CD4-positive, alpha-beta T cell treated with Interleukin-17A for 4 hours (primary cell): ENCODE data around the gene MAN1A1.
"Not testable (repeated sequence)": the region's sequence is repeated elsewhere in the genome, so short reads cannot be mapped to it uniquely, and the experiment has no call there.

ENCODE experiments used
- DNase-seq: peaks from one replicate; pipeline ENCODE4 v3.0.0-alpha.2; 2020; ENCODE audit warnings: mixed read lengths

MAN1A1 gene

DNA sequence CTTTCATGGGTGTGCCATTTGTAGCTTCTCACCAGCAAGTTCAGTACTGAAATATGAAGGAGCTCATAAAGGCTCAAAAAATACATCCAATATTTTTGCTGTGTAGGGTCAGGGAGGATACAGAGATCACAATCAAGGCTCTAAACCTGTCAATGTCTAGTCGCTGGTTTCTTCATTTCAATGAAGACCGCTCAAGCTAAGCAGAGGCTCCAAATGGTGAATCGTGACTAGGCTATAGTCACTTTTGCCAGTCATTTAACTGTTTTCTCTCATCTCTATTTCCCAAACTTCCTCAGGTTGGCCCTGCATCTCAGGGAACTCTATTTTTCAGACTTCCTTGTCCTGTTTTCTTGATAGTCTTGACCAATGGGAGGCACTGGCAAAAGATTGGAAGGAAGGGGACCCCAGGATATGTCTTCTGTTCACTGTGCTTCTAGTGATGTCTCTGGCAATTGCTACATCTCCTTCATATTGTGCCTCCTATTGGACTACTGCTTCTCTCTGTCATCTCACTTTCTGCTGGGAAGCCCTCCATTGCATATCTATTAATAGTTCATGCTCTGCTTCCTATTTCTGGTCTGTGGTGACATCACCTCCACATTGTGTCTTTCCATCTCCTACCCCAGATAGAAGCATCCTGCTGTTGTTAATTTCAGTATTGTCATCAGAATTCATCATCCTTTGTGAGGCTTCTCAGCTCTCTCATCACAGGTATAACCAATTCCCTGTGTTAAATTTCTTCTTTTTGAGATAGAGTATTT lies 183.4 kb downstream of the MAN1A1 start:
- no peak for DNase-seq

DNA sequence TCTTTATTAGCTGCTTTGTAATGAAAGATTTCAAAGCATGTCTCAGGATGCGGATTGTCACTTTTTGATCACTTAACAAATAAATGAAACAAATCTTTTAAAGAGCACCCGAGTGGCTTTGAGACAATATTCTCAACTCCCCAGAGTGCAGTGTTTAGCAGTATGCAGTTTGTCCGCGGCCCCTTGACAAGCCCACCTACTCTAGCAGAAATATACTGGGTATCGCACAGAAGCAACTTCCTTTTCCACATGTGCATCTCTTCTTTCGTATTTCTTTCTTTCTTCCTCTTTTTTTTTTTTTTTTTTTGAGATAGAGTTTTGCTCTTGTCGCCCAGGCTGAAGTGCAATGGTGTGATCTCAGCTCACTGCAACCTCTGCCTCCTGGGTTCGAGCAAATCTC lies 186.6 kb downstream of the MAN1A1 start:
- no peak for DNase-seq

DNA sequence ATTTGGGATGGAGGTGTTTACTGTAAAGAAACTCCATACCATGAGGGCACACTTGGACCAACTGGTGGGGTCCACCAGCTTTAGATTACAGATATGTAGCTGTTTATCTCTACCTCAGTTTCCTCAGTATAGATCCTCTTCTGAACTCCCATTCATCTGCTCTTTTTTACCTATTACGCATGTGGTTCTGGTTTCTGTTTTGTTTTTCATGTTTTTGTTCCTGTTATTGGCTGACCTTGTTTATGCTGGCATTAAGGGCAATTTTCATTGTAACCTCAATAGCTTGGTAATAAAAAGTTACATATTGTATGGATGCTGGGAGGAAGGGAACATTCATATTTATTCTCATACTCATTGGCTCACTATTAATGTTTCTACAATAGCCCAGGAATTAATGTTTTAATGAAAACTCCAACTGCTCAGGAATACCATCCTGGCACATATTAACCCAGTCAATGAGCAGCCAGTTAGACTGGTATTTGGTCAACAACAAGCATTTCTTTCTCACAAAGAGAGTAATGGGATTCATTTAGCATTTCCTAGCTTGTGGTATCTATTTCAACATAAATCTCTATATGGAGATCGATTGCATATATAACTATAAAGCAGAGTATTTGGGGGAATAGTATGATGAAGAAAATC lies 187.3 kb downstream of the MAN1A1 start:
- DNase-seq = no peak

DNA sequence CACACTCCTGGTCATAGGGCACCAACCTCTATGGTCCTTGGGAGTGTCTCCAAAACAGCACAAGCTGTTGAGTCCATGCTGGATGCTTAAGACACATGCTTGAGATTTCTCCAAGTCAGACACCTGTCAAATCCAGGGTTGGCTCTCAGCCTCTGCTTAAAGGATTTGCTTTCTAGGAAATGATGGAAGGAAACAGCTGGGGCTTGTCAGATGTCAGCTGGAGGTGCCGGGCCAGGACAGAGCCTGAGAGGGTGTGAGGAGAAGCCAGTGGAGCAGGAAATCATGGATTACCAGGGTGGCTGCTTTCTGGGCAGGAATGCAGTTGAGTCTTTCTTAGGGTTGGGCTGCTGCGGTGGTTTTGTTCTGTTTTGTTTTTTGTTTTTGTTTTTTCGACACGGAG lies 188.1 kb downstream of the MAN1A1 start:
- no peak for DNase-seq

DNA sequence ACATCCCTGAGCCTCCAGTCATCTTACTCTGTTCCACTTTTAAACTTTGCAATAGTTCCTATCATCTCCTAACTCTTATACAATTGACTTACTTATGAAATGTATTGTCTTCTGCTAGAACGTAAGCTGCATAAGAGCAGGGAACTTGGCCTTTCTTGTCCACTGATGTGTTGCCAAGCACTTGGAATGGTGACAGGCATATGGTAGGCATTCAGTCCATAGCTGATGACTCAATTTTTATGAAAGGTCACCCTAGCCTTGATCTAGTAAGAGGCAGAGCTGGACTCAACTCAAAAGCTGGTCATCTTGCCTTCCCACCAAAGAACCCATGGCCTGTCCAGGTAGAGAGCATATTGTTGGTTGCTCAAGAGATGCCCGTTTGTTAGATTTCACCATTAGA lies 188.7 kb downstream of the MAN1A1 start:
- DNase-seq = no peak

DNA sequence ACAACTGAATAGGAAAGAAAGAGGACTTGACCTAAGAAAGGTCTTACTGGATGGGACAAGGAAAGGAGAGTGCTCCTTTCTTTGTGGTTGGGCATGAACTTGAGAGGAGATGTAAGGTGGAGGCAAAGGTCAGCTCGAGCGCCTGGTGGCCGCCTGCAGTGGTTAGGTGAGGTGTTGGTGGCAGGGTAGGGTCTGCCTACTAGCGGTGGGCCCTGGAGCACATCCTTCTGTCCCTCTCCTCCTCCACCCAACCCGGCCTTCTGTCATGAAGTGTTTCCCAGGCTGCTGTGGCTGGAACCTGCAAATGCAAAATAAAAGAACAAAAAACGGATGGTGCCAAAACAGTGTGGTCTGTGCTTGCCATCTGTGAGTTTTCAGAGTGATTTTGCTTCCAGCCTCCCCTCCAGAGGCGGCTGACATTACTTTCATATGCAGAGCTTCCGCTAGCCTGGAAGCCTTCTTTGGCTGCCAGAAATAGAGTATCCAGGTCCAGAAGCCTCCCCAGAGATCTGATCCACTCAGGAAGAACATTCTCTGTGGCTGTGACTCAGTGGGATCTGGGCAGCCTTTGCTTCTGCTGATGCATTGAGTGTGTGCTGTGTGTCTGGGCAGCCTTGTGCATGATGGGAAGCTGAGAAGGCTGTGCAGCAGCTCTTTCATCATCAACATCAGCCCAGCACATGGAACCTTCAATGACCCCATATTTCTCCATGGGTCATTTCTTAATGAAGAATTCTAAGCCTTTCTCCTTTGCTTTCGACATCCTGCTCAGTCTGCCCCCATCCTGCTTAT lies 191.3 kb downstream of the MAN1A1 start:
- no peak for DNase-seq

DNA sequence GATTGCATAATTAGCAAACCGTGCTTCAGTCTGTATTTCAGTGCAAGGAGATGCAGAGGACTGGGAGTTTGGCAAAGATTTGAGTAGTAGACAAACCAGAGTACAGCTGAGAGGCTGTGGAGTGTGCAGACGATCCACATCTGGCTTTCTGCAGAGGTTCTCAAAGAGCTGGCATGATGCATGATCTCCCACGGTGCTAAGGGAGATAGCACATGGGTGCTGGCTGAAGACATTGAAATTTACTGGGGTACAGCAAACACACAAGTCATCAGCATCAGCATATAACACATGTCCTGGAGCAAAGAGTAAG lies 192.1 kb downstream of the MAN1A1 start:
- DNase-seq = no peak

DNA sequence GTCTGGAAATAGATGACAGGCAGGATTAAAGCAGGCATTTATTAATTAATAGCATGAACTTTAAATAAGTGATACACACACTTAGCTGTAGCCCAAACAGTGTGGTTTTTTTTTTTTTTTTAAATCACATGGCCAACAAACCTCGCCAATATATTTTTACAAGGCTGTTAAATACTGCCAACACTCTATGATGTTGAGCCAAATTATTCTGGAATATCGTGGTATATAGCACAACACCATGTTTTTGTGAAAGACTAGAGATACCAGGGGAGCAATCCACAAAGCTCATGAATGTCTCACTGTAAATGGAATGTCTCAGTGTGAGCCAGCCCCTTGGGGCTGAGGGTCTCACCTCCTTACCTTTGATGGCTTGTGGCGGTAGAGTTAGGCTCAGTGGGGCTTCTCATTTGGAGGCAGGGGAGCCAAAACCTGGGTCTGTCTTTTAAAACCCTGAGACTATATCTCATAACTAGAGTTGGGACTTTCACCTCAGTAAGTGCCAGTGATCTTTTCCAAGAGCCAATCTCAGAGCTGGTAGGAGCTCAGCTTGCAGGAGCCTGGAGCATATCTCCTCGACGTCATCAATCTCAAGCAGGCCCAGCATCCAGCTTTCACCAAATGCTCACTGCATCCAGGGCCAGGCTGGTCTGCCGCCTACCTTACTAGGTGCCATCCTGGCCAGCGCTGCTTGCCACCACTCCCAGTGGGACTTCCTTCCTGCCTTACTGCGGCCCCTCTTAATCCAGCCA lies 192.6 kb downstream of the MAN1A1 start:
- no peak for DNase-seq

DNA sequence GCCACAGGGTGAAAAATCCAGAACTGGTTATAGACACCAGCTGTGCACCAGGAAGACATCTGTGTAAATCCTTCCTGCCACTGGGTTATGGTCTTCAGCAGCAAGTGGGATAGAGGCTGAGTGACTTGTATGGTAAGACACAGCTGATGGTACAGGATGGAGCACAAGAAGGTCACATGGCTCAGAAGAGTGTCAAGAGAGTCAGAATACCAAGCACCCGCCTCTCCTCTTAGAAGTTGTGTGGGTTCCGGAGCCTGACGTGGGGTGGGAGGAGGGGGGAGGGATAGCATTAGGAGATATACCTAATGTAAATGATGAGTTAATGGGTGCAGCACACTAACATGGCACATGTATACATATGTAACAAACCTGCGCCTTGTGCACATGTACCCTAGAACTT lies 193.5 kb downstream of the MAN1A1 start:
- DNase-seq = not testable (repeated sequence)

DNA sequence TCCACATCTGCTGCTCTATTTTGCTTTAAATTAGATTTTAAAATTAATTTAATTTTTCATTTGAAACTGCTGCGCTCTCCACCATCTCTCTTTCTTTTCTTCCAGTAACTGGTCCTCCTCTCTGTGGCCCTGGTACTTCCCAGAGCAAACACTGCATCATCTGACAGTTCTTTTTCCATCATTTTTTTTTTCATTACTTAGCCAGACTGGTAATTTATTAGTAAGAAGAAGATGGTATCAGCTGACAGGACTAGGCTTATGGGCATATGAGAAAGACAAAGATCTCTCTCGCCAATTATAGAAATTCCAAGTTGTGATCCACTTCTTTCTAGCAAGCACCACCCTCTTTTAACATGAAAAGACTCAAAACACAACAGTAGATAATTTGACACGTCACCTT lies 197.4 kb downstream of the MAN1A1 start:
- no peak for DNase-seq

DNA sequence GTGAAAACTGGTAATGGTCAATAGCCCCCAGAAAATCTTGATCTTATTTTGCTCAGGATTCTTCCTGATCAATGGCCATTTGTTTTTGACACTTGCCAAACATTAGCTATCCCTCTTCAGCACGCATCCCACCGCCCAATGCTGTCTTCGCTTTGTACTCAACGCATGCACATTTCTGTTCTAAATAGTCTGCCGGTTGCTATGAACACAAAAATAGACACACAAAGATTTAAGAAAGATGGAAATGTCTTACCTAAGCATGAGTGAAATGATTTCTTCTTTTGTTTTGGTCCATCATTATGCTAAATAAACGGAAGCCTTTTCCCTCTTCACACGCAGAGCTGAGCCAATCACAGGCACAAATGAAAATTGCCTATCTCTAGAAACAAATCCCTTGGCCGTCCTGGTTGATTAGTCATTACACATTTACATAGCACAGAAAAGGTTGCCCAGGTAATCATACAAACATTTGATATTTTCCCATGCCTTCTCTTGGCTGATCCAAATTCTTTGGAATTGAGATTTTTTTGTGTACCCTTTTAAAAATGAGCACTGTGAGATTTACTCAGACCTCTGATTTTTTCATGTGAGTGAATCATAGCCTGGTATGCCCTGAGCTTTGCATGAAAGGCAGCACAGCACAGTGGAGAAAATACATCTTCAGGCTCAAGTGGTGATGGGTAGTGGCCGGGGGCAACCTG lies 200.6 kb downstream of the MAN1A1 start:
- no peak for DNase-seq

DNA sequence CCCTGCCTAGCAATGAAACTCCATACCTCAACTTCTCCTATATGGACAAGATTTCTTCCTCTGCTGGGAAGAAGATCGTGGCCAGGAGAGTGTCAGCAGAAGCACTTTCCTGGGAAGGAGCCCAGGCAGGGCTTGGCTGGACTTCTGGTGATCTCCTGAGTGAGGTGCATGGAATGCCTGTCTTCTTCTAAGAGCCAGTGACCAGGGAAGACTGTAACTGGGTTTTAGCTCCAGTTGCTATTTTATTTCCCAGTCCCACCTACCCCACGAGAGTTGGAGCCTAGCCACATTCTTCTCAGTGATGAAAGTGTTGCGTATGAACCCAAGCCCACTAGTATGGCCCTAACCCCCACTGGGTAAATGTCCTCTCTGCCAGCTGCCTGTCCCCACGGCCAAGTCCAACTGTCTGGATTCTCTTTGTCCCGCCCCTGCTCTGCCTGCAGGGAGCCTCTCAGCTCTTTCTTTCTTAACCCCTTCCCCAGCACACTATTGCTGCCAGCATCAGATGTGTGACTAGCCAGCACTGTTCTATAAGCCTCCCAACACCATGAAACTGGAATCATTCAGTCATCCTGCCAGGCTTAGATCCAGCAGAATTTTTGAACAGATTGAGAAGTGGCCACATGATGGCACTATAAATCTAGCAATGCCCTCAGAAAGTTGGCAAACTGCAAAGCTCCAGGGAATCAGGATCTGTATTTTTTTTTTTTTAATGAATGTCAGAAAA lies 201.3 kb downstream of the MAN1A1 start:
- no peak for DNase-seq

DNA sequence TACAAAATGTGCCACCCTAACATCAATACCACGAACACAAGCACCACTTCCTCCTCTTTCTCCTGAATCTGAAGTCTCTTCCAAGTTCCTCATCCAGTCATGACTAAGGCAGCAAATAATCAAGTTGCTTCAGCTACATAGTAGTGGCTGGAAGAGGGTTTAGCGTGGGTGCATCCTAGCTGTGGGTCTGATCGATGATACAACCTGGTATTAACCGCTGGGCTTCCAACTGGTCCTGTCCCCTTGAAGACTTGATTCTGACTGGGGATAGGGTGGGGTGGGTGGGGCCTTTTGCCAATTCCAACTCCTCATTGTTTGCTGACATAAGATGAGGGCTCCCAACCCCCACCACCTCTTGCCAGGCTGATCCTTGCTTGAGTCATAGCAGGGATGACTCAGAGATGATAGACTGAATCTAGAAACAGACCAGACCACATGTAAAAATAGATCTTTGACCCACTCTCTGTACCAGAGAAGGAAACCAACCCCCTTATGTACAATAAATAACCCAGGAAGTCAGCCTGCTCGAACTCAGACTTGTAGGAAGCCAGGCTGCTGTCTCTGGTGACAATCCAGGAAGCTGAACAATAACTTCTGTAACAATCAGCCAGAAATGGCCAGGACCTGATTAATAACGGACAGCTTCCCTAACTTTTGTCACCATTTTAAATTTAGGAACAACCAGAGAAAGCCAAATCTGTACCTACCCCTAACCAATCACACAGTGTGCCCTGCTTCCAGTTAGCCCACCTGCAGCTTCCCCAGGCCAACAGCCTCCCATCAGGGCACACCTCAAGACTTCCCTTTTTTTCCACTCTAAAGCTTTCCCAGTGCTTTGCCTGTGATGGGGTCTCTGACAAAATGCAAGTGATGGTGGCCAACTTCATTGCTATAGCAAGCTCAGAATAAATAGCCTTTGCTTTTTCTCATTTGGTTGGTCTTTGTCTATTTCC lies 202.2 kb downstream of the MAN1A1 start:
- peak; percentile 21 for DNase-seq

DNA sequence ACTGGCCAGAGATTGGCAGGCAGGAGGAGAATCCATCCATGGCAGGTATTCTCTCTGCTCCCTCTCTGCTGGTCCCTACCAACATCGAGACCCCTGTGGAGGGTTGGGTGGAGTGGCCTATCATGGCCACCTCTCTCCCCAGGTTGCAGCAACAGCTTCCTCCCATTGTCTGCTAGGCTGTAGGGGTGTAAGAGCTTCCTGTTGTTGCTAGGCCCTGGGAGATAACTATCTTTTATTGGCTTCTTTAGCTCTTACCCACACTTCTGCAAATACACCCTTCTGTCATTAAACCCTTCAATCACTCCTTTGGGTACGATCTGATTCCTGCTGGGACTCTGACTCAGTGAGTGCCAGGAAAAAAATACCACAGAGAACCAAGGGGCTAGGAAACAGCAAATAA lies 204.4 kb downstream of the MAN1A1 start:
- DNase-seq = no peak

DNA sequence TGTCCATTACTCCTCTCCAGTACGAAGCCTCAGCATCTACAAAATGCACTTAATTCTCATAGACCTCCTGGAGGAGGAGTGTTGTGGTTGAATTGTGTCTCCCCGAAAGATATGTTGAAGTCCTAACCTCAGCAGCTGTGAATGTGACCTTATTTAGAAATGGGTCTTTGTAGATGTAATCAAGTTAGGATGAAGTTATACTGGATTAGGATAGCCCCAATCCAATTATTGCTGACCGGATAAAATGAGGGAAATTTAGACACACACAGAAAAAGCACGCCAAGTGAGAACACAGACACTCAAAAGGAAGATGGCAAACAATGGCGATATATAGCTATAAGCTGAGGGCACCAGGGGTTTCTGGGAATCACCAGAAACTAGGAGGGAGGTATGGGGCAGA lies 206.9 kb downstream of the MAN1A1 start:
- no peak for DNase-seq

DNA sequence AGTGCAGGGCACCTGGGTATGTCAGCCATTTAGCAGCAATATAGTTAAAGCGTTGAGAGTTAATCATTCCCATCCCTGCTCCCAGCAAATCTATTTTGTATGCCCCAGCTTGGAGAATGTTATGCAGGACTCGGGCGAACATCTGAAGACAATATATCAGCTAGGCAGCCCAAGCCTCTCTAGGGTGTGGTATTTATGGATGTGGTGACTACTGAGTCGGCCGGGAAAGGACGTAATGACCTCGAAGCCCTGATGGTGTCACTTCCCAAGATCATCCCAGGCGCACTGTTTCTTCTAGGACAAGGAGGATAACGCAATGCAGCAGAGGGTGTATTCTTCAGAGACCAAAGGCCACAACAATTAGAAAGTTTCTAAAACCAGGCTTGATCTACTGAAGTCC lies 207.5 kb downstream of the MAN1A1 start:
- DNase-seq = no peak

DNA sequence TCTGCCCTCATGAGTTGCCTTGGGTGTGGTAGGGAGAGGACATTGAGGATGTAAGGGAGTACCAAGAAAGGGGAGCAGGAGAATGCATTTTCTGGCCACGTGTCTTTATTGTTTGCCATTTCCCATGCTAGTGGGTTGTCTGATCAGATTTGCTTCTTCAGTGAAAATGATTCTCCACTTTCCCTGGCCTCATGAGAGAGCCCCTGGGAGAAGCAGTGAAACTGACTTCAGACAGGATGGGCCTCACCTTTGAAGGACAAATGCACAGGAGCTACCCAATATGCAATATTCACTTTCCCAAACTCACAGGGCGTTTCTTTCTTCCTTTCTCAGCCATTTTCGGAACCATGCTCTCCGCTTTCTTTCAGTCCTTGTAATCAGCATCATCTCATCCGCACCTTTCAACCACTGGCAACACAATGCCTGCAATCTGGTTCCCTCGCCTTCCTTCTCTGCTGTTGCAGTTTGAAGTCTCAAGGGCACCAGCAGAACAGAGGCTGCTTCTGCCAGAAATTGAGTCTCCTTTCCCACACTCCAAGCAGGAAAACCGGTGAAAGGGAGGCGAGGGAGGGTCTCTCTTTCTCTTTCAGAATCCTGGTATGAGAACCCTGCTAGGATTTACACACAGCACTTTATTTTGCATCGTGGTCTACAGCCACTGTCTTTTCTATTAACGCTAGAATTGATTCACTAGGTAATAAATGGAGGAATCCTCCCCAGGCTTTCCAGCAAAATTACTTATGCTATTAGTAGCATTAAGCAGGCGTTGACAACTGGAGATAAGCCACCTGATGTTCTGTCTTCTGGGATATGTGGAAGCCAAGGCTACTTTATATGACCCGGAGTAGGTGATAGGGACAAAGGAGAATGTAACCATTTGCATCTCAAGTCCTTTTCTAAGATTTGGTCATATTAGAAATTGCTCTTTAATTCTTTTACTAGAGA lies 209.1 kb downstream of the MAN1A1 start:
- no peak for DNase-seq

DNA sequence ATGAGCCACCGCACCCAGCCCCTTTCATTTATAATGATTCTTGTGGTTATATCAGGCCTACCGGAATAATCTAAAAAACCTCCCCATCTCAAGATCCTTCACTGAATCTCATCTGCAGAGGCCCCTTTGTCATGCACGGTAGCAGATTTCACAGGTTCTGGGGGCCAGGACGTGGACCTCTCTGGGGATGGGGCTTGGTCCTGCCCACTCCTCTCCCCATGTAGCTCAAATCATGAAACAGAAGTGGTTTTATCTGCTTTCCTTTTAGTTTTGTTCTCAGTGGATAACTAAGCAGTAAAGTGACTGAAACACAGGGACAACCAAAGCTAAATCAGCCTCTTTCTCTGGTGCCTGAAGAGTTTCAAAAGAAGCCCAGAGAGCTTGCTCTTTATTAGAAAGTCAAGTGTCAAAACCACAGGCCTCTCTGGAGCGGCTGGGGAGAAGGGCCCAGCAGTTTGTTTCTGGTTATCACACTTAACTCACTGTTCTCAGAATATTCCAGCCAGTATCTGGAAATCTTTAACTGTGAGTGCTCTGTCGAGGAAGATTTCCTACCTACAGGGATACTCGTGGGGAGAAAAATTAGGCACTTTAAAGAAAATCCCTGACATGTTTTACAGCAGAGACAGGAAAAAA lies 210.5 kb downstream of the MAN1A1 start:
- no peak for DNase-seq
